Activated CD4-positive, alpha-beta T cell treated with anti-CD3 and anti-CD28 coated beads, Interleukin-2, amount 10 ng/mL, durations not matched to agents 7 days and 5 days (primary cell): ENCODE data around the gene NR5A2. TPM values are rescaled to one million over a fixed set of nuclear protein-coding genes. Genes with fewer than 3 reads are reported as not detected.

Experiments used
- CTCF ChIA-PET: fragments of 350-600 bp; sonication (Branson Sonifier 250); formaldehyde crosslinking; loops from one replicate; lab custom pipeline; 2021; ENCODE audit warnings: antibody characterized with exemption; lab: Charles Lee
- POLR2A ChIA-PET: fragments of 350-600 bp; sonication (Branson Sonifier 250); formaldehyde crosslinking; loops from one replicate; lab custom pipeline; 2021; ENCODE audit warnings: antibody characterized with exemption; lab: Charles Lee
- DNase-seq: peaks from one replicate; pipeline ENCODE4 v3.0.0-alpha.2; 2020
- H3K27ac Mint-ChIP-seq: one replicate; pipeline ENCODE4 v1.8.0; 2021; ENCODE audit warnings: mild to moderate bottlenecking, moderate library complexity, mixed read lengths
- H3K27me3 Mint-ChIP-seq: one replicate; pipeline ENCODE4 v1.8.0; 2021; ENCODE audit warnings: mixed read lengths
- H3K36me3 Mint-ChIP-seq: one replicate; pipeline ENCODE4 v1.8.0; 2021; ENCODE audit warnings: low read depth, mixed read lengths
- H3K4me1 Mint-ChIP-seq: one replicate; pipeline ENCODE4 v1.8.0; 2021; ENCODE audit warnings: mixed read lengths
- H3K4me3 Mint-ChIP-seq: one replicate; pipeline ENCODE4 v1.8.0; 2021; ENCODE audit warnings: mild to moderate bottlenecking, moderate library complexity, mixed read lengths
- H3K9me3 Mint-ChIP-seq: one replicate; pipeline ENCODE4 v1.8.0; 2021; ENCODE audit warnings: mixed read lengths
- total RNA-seq, 2 experiments: library from RNA; stranded (reverse); gene quantifications; one replicate each; pipeline ENCODE4 v1.2.3, GENCODE V29; 2021

The NR5A2 gene
- total RNA-seq, 2 experiments from 2014 or later = not detected

GRCh38 chr1:200090252-200091159, 63.0 kb downstream of the NR5A2 start:
- DNase-seq = no peak
- no peaks in the 10 kb centered on the region for H3K36me3 Mint-ChIP-seq
- peaks cover 10% of the 10 kb centered on the region for H3K27me3 Mint-ChIP-seq
- ChIA-PET CTCF (no interaction called here), POLR2A (no interaction called here)
- H3K9me3 Mint-ChIP-seq = no peaks in the 10 kb centered on the region
- no peaks in the 10 kb centered on the region for H3K4me1 Mint-ChIP-seq
- H3K27ac Mint-ChIP-seq = no peak overlapping the region
- H3K4me3 Mint-ChIP-seq = no peak overlapping the region

- CTCF ChIA-PET = no interaction called here
- POLR2A ChIA-PET = interaction anchor here (0.6 kb wide), 1 partner anchor 16 kb away, joined by 4 read pairs; no protein-coding TSS in a partner anchor
- Mint-ChIP-seq H3K27ac (no peak overlapping the region), H3K4me1 (no peaks in the 10 kb centered on the region), H3K36me3 (no peaks in the 10 kb centered on the region), H3K9me3 (no peaks in the 10 kb centered on the region), H3K27me3 (peaks cover 2% of the 10 kb centered on the region), H3K4me3 (no peak overlapping the region)
- DNase-seq = no peak
Measured at GRCh38 chr1:200095057-200095577, 67.6 kb downstream of the NR5A2 start.

GRCh38 chr1:200096774-200097173, 69.3 kb downstream of the NR5A2 start:
- Mint-ChIP-seq H3K27ac (no peak overlapping the region), H3K27me3 (no peaks in the 10 kb centered on the region), H3K9me3 (no peaks in the 10 kb centered on the region), H3K4me3 (no peak overlapping the region), H3K36me3 (no peaks in the 10 kb centered on the region), H3K4me1 (no peaks in the 10 kb centered on the region)
- ChIA-PET POLR2A (no interaction called here), CTCF (no interaction called here)
- DNase-seq = no peak

- ChIA-PET POLR2A (no interaction called here), CTCF (interaction anchor here (0.8 kb wide), 1 partner anchor 423 kb away, joined by 4 read pairs; no protein-coding TSS in a partner anchor)
- Mint-ChIP-seq H3K27me3 (no peaks in the 10 kb centered on the region), H3K9me3 (no peaks in the 10 kb centered on the region), H3K4me1 (no peaks in the 10 kb centered on the region), H3K36me3 (no peaks in the 10 kb centered on the region), H3K27ac (no peak overlapping the region), H3K4me3 (no peak overlapping the region)
- no peak for DNase-seq
Measured at GRCh38 chr1:200099040-200099439, 71.5 kb downstream of the NR5A2 start.

- CTCF ChIA-PET = no interaction called here
- peaks cover 3% of the 10 kb centered on the region for H3K27me3 Mint-ChIP-seq
Measured at GRCh38 chr1:200103966-200104583, 76.6 kb downstream of the NR5A2 start.

GRCh38 chr1:200107004-200107470, 79.5 kb downstream of the NR5A2 start:
- Mint-ChIP-seq H3K9me3 (no peaks in the 10 kb centered on the region), H3K27ac (no peak overlapping the region), H3K4me3 (no peak overlapping the region), H3K27me3 (peaks cover 12% of the 10 kb centered on the region), H3K36me3 (no peaks in the 10 kb centered on the region), H3K4me1 (no peaks in the 10 kb centered on the region)
- CTCF ChIA-PET = no interaction called here
- DNase-seq = no peak
- POLR2A ChIA-PET = no interaction called here

More at GRCh38 chr1:200103966-200104583, 76.6 kb downstream of the NR5A2 start:
- DNase-seq = no peak
- Mint-ChIP-seq H3K4me1 (no peaks in the 10 kb centered on the region), H3K27ac (no peak overlapping the region), H3K4me3 (no peak overlapping the region), H3K9me3 (no peaks in the 10 kb centered on the region), H3K36me3 (no peaks in the 10 kb centered on the region)
- POLR2A ChIA-PET = no interaction called here

GRCh38 chr1:200108659-200109058, 81.1 kb downstream of the NR5A2 start:
- Mint-ChIP-seq H3K27me3 (peaks cover 12% of the 10 kb centered on the region), H3K27ac (no peak overlapping the region), H3K4me3 (no peak overlapping the region), H3K36me3 (no peaks in the 10 kb centered on the region), H3K4me1 (no peaks in the 10 kb centered on the region), H3K9me3 (no peaks in the 10 kb centered on the region)
- no peak for DNase-seq
- CTCF ChIA-PET = interaction anchor here (1.3 kb wide), 1 partner anchor 17 kb away, joined by 3 read pairs; no protein-coding TSS in a partner anchor
- POLR2A ChIA-PET = no interaction called here

GRCh38 chr1:200112290-200112689, 84.8 kb downstream of the NR5A2 start:
- Mint-ChIP-seq H3K4me1 (no peaks in the 10 kb centered on the region), H3K27me3 (peaks cover 17% of the 10 kb centered on the region), H3K36me3 (no peaks in the 10 kb centered on the region), H3K4me3 (no peak overlapping the region), H3K9me3 (no peaks in the 10 kb centered on the region), H3K27ac (no peak overlapping the region)
- POLR2A ChIA-PET = no interaction called here
- DNase-seq = no peak
- CTCF ChIA-PET = no interaction called here

- ChIA-PET CTCF (no interaction called here), POLR2A (no interaction called here)
- Mint-ChIP-seq H3K36me3 (no peaks in the 10 kb centered on the region), H3K4me3 (no peak overlapping the region), H3K27me3 (peaks cover 18% of the 10 kb centered on the region), H3K4me1 (no peaks in the 10 kb centered on the region), H3K27ac (no peak overlapping the region), H3K9me3 (no peaks in the 10 kb centered on the region)
- DNase-seq = no peak
Measured at GRCh38 chr1:200115532-200115931, 88.0 kb downstream of the NR5A2 start.

- Mint-ChIP-seq H3K4me3 (no peak overlapping the region), H3K4me1 (no peaks in the 10 kb centered on the region), H3K9me3 (no peaks in the 10 kb centered on the region), H3K36me3 (no peaks in the 10 kb centered on the region), H3K27ac (no peak overlapping the region), H3K27me3 (peaks cover 16% of the 10 kb centered on the region)
- DNase-seq = no peak
- POLR2A ChIA-PET = interaction anchor here (0.6 kb wide), 1 partner anchor 28 kb away, joined by 3 read pairs; no protein-coding TSS in a partner anchor
- CTCF ChIA-PET = no interaction called here
Measured at GRCh38 chr1:200116324-200116723, 88.8 kb downstream of the NR5A2 start.

- POLR2A ChIA-PET = no interaction called here
- H3K36me3 Mint-ChIP-seq = no peaks in the 10 kb centered on the region
Measured at GRCh38 chr1:200118779-200119505, 91.4 kb downstream of the NR5A2 start.

GRCh38 chr1:200121421-200121820, 93.9 kb downstream of the NR5A2 start:
- no peak for DNase-seq
- CTCF ChIA-PET = no interaction called here
- no peak overlapping the region for H3K27ac Mint-ChIP-seq
- no peaks in the 10 kb centered on the region for H3K9me3 Mint-ChIP-seq
- H3K4me3 Mint-ChIP-seq = no peak overlapping the region
- H3K4me1 Mint-ChIP-seq = no peaks in the 10 kb centered on the region
- H3K27me3 Mint-ChIP-seq = peaks cover 20% of the 10 kb centered on the region
- no peaks in the 10 kb centered on the region for H3K36me3 Mint-ChIP-seq
- POLR2A ChIA-PET = no interaction called here

More at GRCh38 chr1:200118779-200119505, 91.4 kb downstream of the NR5A2 start:
- no peak overlapping the region for H3K27ac Mint-ChIP-seq
- no peaks in the 10 kb centered on the region for H3K9me3 Mint-ChIP-seq
- CTCF ChIA-PET = interaction anchor here (1.1 kb wide), 1 partner anchor 12 kb away, joined by 3 read pairs; no protein-coding TSS in a partner anchor
- no peak for DNase-seq
- no peaks in the 10 kb centered on the region for H3K4me1 Mint-ChIP-seq
- H3K4me3 Mint-ChIP-seq = no peak overlapping the region
- peaks cover 26% of the 10 kb centered on the region for H3K27me3 Mint-ChIP-seq
